Activated CD4-positive, alpha-beta T cell treated with anti-CD3 and anti-CD28 coated beads, Interleukin-2, Interleukin-4, amounts not matched to agents 100 ng/mL and 50 ng/mL, durations not matched to agents 16 hours and 8 hours (primary cell): Measurements from ENCODE around the gene GINS2.

Experiments
- DNase-seq: peaks from one replicate; pipeline ENCODE4 v3.0.0-alpha.2; 2020; ENCODE audit warnings: low spot score

The GINS2 gene

GRCh38 chr16:85667841-85668413, 20.8 kb downstream of the GINS2 start:
- no peak for DNase-seq

GRCh38 chr16:85667261-85667660, 21.5 kb downstream of the GINS2 start:
- DNase-seq, result no peak

- DNase-seq, result no peak
Observed at GRCh38 chr16:85665929-85666328, 22.8 kb downstream of the GINS2 start.

- DNase-seq, result no peak
Observed at GRCh38 chr16:85665373-85665740, 23.4 kb downstream of the GINS2 start.

GRCh38 chr16:85664580-85665372, 24.0 kb downstream of the GINS2 start:
- no peak for DNase-seq

GRCh38 chr16:85663891-85664321, 24.8 kb downstream of the GINS2 start:
- no peak for DNase-seq

GRCh38 chr16:85662976-85663830, 25.6 kb downstream of the GINS2 start:
- DNase-seq, result no peak

GRCh38 chr16:85662482-85662812, 26.3 kb downstream of the GINS2 start:
- no peak for DNase-seq

- no peak for DNase-seq
Observed at GRCh38 chr16:85661740-85662481, 26.8 kb downstream of the GINS2 start.

- no peak for DNase-seq
Observed at GRCh38 chr16:85660843-85661739, 27.7 kb downstream of the GINS2 start.

GRCh38 chr16:85659805-85660511, 28.8 kb downstream of the GINS2 start:
- DNase-seq, result peak; percentile 67

GRCh38 chr16:85659336-85659735, 29.4 kb downstream of the GINS2 start:
- DNase-seq, result no peak

- no peak for DNase-seq
Observed at GRCh38 chr16:85658504-85659326, 30.0 kb downstream of the GINS2 start.

GRCh38 chr16:85657996-85658395, 30.8 kb downstream of the GINS2 start:
- DNase-seq, result no peak

GRCh38 chr16:85657267-85657650, 31.5 kb downstream of the GINS2 start:
- no peak for DNase-seq

- no peak for DNase-seq
Observed at GRCh38 chr16:85656351-85657266, 32.1 kb downstream of the GINS2 start.

- no peak for DNase-seq
Observed at GRCh38 chr16:85655216-85656129, 33.3 kb downstream of the GINS2 start.
